ENCODE results near the gene GLRX3.
"Not testable (repeated sequence)": the region's sequence is repeated elsewhere in the genome, so short reads cannot be mapped to it uniquely, and the experiment has no call there.

The GLRX3 gene

GRCh38 chr10:130109796-130110245 is 26.4 kb upstream of the GLRX3 start:
- 2% methylated on average over 7 of the region's 9 CpGs for WGBS (ENCODE audit: insufficient coverage)
- ChIA-PET CTCF (interaction anchor here (0.6 to 2.7 kb wide), 11 partner anchors 9 to 1239 kb away, joined by 3 to 15 read pairs (median 5); partner anchors contain the start of gene GLRX3), POLR2A (interaction anchor here (1.9 kb wide), 1 partner anchor 26 kb away, joined by 10 read pairs; the partner anchor contains the start of gene GLRX3)
- peak; percentile 85 to 93 (median 89) for DNase-seq
- Histone ChIP-seq H3K9me3 (ENCODE audit: control extremely low read depth in 1 of 5, control insufficient read depth in 4 of 5, insufficient read depth in 2 of 5, low read depth in 1 of 5, low read length in 4 of 5) (no peaks in the 10 kb centered on the region), H3K4me1 (ENCODE audit: control extremely low read depth in 1 of 4, control insufficient read depth in 4 of 4, insufficient read depth in 4 of 4, low read length in 3 of 4) (peaks cover 5 to 25% (median 14%) of the 10 kb centered on the region in 4 experiments), H3K27ac (ENCODE audit: insufficient read depth in 1 of 2, low read depth in 1 of 2, low read length in 2 of 2, poor library complexity in 1 of 2, severe bottlenecking in 2 of 2) (peak overlapping the region; percentile 85 to 94), H3K36me3 (ENCODE audit: control insufficient read depth in 4 of 4, insufficient read depth in 4 of 4, low read length in 3 of 4) (peaks cover 0 to 6% (median 0%) of the 10 kb centered on the region in 4 experiments), H3K4me3 (ENCODE audit: control insufficient read depth in 1 of 7, extremely low read depth in 1 of 7, insufficient read depth in 4 of 7, low read depth in 2 of 7, low read length in 6 of 7) (peak overlapping the region; percentile 71 to 98 (median 93)), H3K27me3 (replicated peaks in 2 of 5; ENCODE audit: control insufficient read depth in 4 of 5, insufficient read depth in 5 of 5, low read length in 4 of 5) (no peaks in the 10 kb centered on the region)

GRCh38 chr10:130110246-130111112 is 25.7 kb upstream of the GLRX3 start, which contains the start of gene C10orf143:
Gene C10orf143, minus strand, starts transcription at chr10:130110830. Its CDS starts 58 bp downstream, at chr10:130110772.
- Histone ChIP-seq H3K36me3 (ENCODE audit: control insufficient read depth in 4 of 4, insufficient read depth in 4 of 4, low read length in 3 of 4) (peaks cover 0 to 6% (median 0%) of the 10 kb centered on the region in 4 experiments), H3K27ac (ENCODE audit: insufficient read depth in 1 of 2, low read depth in 1 of 2, low read length in 2 of 2, poor library complexity in 1 of 2, severe bottlenecking in 2 of 2) (peak within 1 kb of the TSS; percentile 85 to 94), H3K4me3 (ENCODE audit: control insufficient read depth in 1 of 7, extremely low read depth in 1 of 7, insufficient read depth in 4 of 7, low read depth in 2 of 7, low read length in 6 of 7) (peak within 1 kb of the TSS; percentile 71 to 98 (median 93)), H3K27me3 (replicated peaks in 2 of 5; ENCODE audit: control insufficient read depth in 4 of 5, insufficient read depth in 5 of 5, low read length in 4 of 5) (no peaks in the 10 kb centered on the region), H3K9me3 (ENCODE audit: control extremely low read depth in 1 of 5, control insufficient read depth in 4 of 5, insufficient read depth in 2 of 5, low read depth in 1 of 5, low read length in 4 of 5) (no peaks in the 10 kb centered on the region), H3K4me1 (ENCODE audit: control extremely low read depth in 1 of 4, control insufficient read depth in 4 of 4, insufficient read depth in 4 of 4, low read length in 3 of 4) (peaks cover 5 to 25% (median 14%) of the 10 kb centered on the region in 4 experiments)
- ChIA-PET CTCF (interaction anchor here (0.6 to 2.7 kb wide), 12 partner anchors 10 to 1240 kb away, joined by 3 to 15 read pairs (median 5); partner anchors contain the start of gene GLRX3), POLR2A (interaction anchor here (1.9 kb wide), 1 partner anchor 26 kb away, joined by 10 read pairs; the partner anchor contains the start of gene GLRX3)
- DNase-seq: peak; percentile 98 to 99 (median 98)
- under 1% methylated on average over 57 of the region's 71 CpGs for WGBS (ENCODE audit: insufficient coverage)

GRCh38 chr10:130111113-130111851 is 24.9 kb upstream of the GLRX3 start:
- ChIA-PET POLR2A (interaction anchor here (1.9 kb wide), 1 partner anchor 25 kb away, joined by 10 read pairs; the partner anchor contains the start of gene GLRX3), CTCF (interaction anchor here (0.7 to 2.7 kb wide), 6 partner anchors 13 to 31 kb away, joined by 5 to 15 read pairs (median 8); partner anchors contain the start of gene GLRX3)
- H3K36me3 ChIP-seq (ENCODE audit: control insufficient read depth in 4 of 4, insufficient read depth in 4 of 4, low read length in 3 of 4): peaks cover 0 to 3% (median 0%) of the 10 kb centered on the region in 4 experiments
- H3K27me3 ChIP-seq (replicated peaks in 2 of 5; ENCODE audit: control insufficient read depth in 4 of 5, insufficient read depth in 5 of 5, low read length in 4 of 5): no peaks in the 10 kb centered on the region
- peak overlapping the region; percentile 85 to 94 for H3K27ac ChIP-seq (ENCODE audit: insufficient read depth in 1 of 2, low read depth in 1 of 2, low read length in 2 of 2, poor library complexity in 1 of 2, severe bottlenecking in 2 of 2)
- under 1% methylated on average over 28 of the region's 49 CpGs for WGBS (ENCODE audit: insufficient coverage)
- DNase-seq: peak; percentile 98 to 99 (median 99)
- peaks cover 0 to under 1% (median 0%) of the 10 kb centered on the region in 5 experiments for H3K9me3 ChIP-seq (ENCODE audit: control extremely low read depth in 1 of 5, control insufficient read depth in 4 of 5, insufficient read depth in 2 of 5, low read depth in 1 of 5, low read length in 4 of 5)
- H3K4me1 ChIP-seq (ENCODE audit: control extremely low read depth in 1 of 4, control insufficient read depth in 4 of 4, insufficient read depth in 4 of 4, low read length in 3 of 4): peaks cover 5 to 25% (median 14%) of the 10 kb centered on the region in 4 experiments
- H3K4me3 ChIP-seq (ENCODE audit: control insufficient read depth in 1 of 7, extremely low read depth in 1 of 7, insufficient read depth in 4 of 7, low read depth in 2 of 7, low read length in 6 of 7): peak overlapping the region; percentile 71 to 98 (median 93)

GRCh38 chr10:130111852-130112180 is 24.4 kb upstream of the GLRX3 start:
- Histone ChIP-seq H3K36me3 (ENCODE audit: control insufficient read depth in 4 of 4, insufficient read depth in 4 of 4, low read length in 3 of 4) (peaks cover 0 to 3% (median 0%) of the 10 kb centered on the region in 4 experiments), H3K4me1 (ENCODE audit: control extremely low read depth in 1 of 4, control insufficient read depth in 4 of 4, insufficient read depth in 4 of 4, low read length in 3 of 4) (peaks cover 5 to 25% (median 14%) of the 10 kb centered on the region in 4 experiments), H3K27ac (ENCODE audit: insufficient read depth in 1 of 2, low read depth in 1 of 2, low read length in 2 of 2, poor library complexity in 1 of 2, severe bottlenecking in 2 of 2) (peak overlapping the region in 1 of 2 experiments; percentile 77), H3K4me3 (ENCODE audit: control insufficient read depth in 1 of 7, extremely low read depth in 1 of 7, insufficient read depth in 4 of 7, low read depth in 2 of 7, low read length in 6 of 7) (peak overlapping the region in 6 of 7 experiments; percentile 82 to 98 (median 94)), H3K27me3 (replicated peaks in 2 of 5; ENCODE audit: control insufficient read depth in 4 of 5, insufficient read depth in 5 of 5, low read length in 4 of 5) (no peaks in the 10 kb centered on the region), H3K9me3 (ENCODE audit: control extremely low read depth in 1 of 5, control insufficient read depth in 4 of 5, insufficient read depth in 2 of 5, low read depth in 1 of 5, low read length in 4 of 5) (peaks cover 0 to 2% (median 0%) of the 10 kb centered on the region in 5 experiments)
- CTCF ChIA-PET: interaction anchor here (1.8 to 2.7 kb wide), 2 partner anchors 12 to 16 kb away, joined by 9 to 15 read pairs; no protein-coding TSS in a partner anchor
- 73% methylated on average over 4 of the region's 6 CpGs for WGBS (ENCODE audit: insufficient coverage)
- POLR2A ChIA-PET: no interaction called here
- no peak for DNase-seq

GRCh38 chr10:130112821-130113220 is 23.4 kb upstream of the GLRX3 start:
- CTCF ChIA-PET: no interaction called here
- Histone ChIP-seq H3K36me3 (ENCODE audit: control insufficient read depth in 4 of 4, insufficient read depth in 4 of 4, low read length in 3 of 4) (no peaks in the 10 kb centered on the region), H3K27me3 (replicated peaks in 2 of 5; ENCODE audit: control insufficient read depth in 4 of 5, insufficient read depth in 5 of 5, low read length in 4 of 5) (no peaks in the 10 kb centered on the region), H3K27ac (ENCODE audit: insufficient read depth in 1 of 2, low read depth in 1 of 2, low read length in 2 of 2, poor library complexity in 1 of 2, severe bottlenecking in 2 of 2) (no peak overlapping the region), H3K4me1 (ENCODE audit: control extremely low read depth in 1 of 4, control insufficient read depth in 4 of 4, insufficient read depth in 4 of 4, low read length in 3 of 4) (peaks cover 5 to 25% (median 14%) of the 10 kb centered on the region in 4 experiments), H3K9me3 (ENCODE audit: control extremely low read depth in 1 of 5, control insufficient read depth in 4 of 5, insufficient read depth in 2 of 5, low read depth in 1 of 5, low read length in 4 of 5) (peaks cover 0 to 8% (median 0%) of the 10 kb centered on the region in 5 experiments), H3K4me3 (ENCODE audit: control insufficient read depth in 1 of 7, extremely low read depth in 1 of 7, insufficient read depth in 4 of 7, low read depth in 2 of 7, low read length in 6 of 7) (no peak overlapping the region)
- POLR2A ChIA-PET: no interaction called here
- 93% methylated on average over 2 of the region's 3 CpGs for WGBS (ENCODE audit: insufficient coverage)
- no peak for DNase-seq

- H3K4me3 ChIP-seq (ENCODE audit: control insufficient read depth in 1 of 7, extremely low read depth in 1 of 7, insufficient read depth in 4 of 7, low read depth in 2 of 7, low read length in 6 of 7): not testable (repeated sequence)
Measured at GRCh38 chr10:130116942-130117341, 19.2 kb upstream of the GLRX3 start.

More at GRCh38 chr10:130116942-130117341, 19.2 kb upstream of the GLRX3 start:
- H3K36me3 ChIP-seq (ENCODE audit: control insufficient read depth in 4 of 4, insufficient read depth in 4 of 4, low read length in 3 of 4); H3K27me3 ChIP-seq (replicated peaks in 2 of 5; ENCODE audit: control insufficient read depth in 4 of 5, insufficient read depth in 5 of 5, low read length in 4 of 5); H3K4me1 ChIP-seq (ENCODE audit: control extremely low read depth in 1 of 4, control insufficient read depth in 4 of 4, insufficient read depth in 4 of 4, low read length in 3 of 4); POLR2A ChIA-PET; H3K27ac ChIP-seq (ENCODE audit: insufficient read depth in 1 of 2, low read depth in 1 of 2, low read length in 2 of 2, poor library complexity in 1 of 2, severe bottlenecking in 2 of 2); DNase-seq; CTCF ChIA-PET: not testable (repeated sequence)
- peaks cover 0 to 12% (median 0%) of the 10 kb centered on the region in 5 experiments for H3K9me3 ChIP-seq (ENCODE audit: control extremely low read depth in 1 of 5, control insufficient read depth in 4 of 5, insufficient read depth in 2 of 5, low read depth in 1 of 5, low read length in 4 of 5)
- no CpG with 5 or more reads among the region's 4 CpGs for WGBS (ENCODE audit: insufficient coverage)

Measured in common myeloid progenitor, CD34-positive (primary cell).